ENCODE measurements around the gene SEC14L1. TPM values are rescaled to one million over a fixed set of nuclear protein-coding genes. Genes with fewer than 3 reads are reported as not detected.

Gene SEC14L1
- total RNA-seq, 1 experiment from 2014 or later: 58.6 TPM

- H3K4me1 Mint-ChIP-seq: peaks cover 3 to 27% of the 10 kb centered on the region in 2 experiments
- no CpG with 5 or more reads among the region's 6 CpGs for WGBS (ENCODE audit: extremely low coverage, insufficient read length, low lambda C conversion rate)
Measured at GRCh38 chr17:77173104-77173503, 32.3 kb downstream of the SEC14L1 start.

More at GRCh38 chr17:77173104-77173503, 32.3 kb downstream of the SEC14L1 start:
- Histone ChIP-seq H3K23me2 (ENCODE audit: insufficient read length, low read depth, low read length, poor library complexity, severe bottlenecking) (no peaks in the 10 kb centered on the region), H2AK5ac (ENCODE audit: insufficient read length, low read length) (no peak overlapping the region), H3K14ac (ENCODE audit: insufficient read depth, low read length) (no peak overlapping the region), H3K23ac (ENCODE audit: insufficient read length, low read depth, low read length) (no peak overlapping the region), H2BK5ac (ENCODE audit: insufficient read length, low read length) (no peak overlapping the region), H3K79me1 (ENCODE audit: insufficient read depth, low read depth, low read length, poor library complexity, severe bottlenecking) (no peaks in the 10 kb centered on the region), H3K27me3 (ENCODE audit: insufficient read depth, low read length) (no peaks in the 10 kb centered on the region), H3K79me2 (ENCODE audit: insufficient read depth, low read length) (no peaks in the 10 kb centered on the region; the same call in 1 of the 2 replicates), H2BK20ac (ENCODE audit: low read depth, low read length, poor library complexity, severe bottlenecking) (no peak overlapping the region), H3K27ac (ENCODE audit: insufficient read length, low read depth, low read length) (no peak overlapping the region), H2BK15ac (ENCODE audit: low read depth, low read length) (no peak overlapping the region), H3K56ac (ENCODE audit: insufficient read length, low read depth, low read length) (no peak overlapping the region), H4K20me1 (ENCODE audit: control insufficient read depth, insufficient read depth, insufficient read length) (no peaks in the 10 kb centered on the region), H3K9ac (ENCODE audit: extremely low read depth, insufficient read length, low read length) (no peak overlapping the region), H2BK12ac (ENCODE audit: insufficient read length, low read depth, low read length) (no peak overlapping the region), H3T11ph (ENCODE audit: low read length) (no peak overlapping the region), H4K91ac (ENCODE audit: insufficient read length, low read depth, low read length) (no peak overlapping the region), H3K4me1 (ENCODE audit: insufficient read depth, low read length) (no peaks in the 10 kb centered on the region; the same call in 1 of the 2 replicates), H3K18ac (ENCODE audit: insufficient read length, low read depth, low read length) (no peak overlapping the region), H2AFZ (ENCODE audit: low read length) (no peak overlapping the region), H4K5ac (ENCODE audit: insufficient read length, low read depth, low read length) (no peak overlapping the region), H2BK120ac (ENCODE audit: low read depth, low read length, poor library complexity, severe bottlenecking) (no peak overlapping the region), H3K4me2 (ENCODE audit: insufficient read depth, insufficient read length, low read length) (no peak overlapping the region), H3K9me3 (ENCODE audit: control insufficient read depth, low read depth, low read length) (peaks cover 10% of the 10 kb centered on the region), H3K4ac (ENCODE audit: low read depth, low read length) (no peak overlapping the region), H4K8ac (replicated peaks; ENCODE audit: insufficient read length, low read depth, low read length) (no peak overlapping the region)
- Mint-ChIP-seq H3K27me3 (ENCODE audit: low read depth) (no peaks in the 10 kb centered on the region; the same call in 1 of the 2 replicates), H3K27ac (no peak overlapping the region; a peak in 1 of 7 replicates), H3K36me3 (ENCODE audit: insufficient read depth in 1 of 3, low read depth in 3 of 3) (peaks cover 30 to 45% (median 42%) of the 10 kb centered on the region in 3 experiments), H3K4me3 (no peak overlapping the region), H3K9me3 (peaks cover 29 to 35% of the 10 kb centered on the region in 2 experiments)
- TF ChIP-seq CTCF (conservative IDR thresholded peaks at IDR 0.05): no peak
- DNase-seq: no peak
